Tibial nerve (tissue), 4 donors: Measurements from ENCODE around the gene ABCA10. TPM values are rescaled to one million over a fixed set of nuclear protein-coding genes. Genes with fewer than 3 reads are reported as not detected.
A peak's percentile ranks its signal among the peaks of the same experiment; 100 is the strongest.
"Not testable (repeated sequence)": the region's sequence is repeated elsewhere in the genome, so short reads cannot be mapped to it uniquely, and the experiment has no call there.

ENCODE experiments used
- DNase-seq, 2 donors: peaks; one replicate each; pipeline ENCODE4 v3.0.0-alpha.2; 2019; ENCODE audit warnings: low spot score in 2 of 2
- H3K27ac ChIP-seq, 4 donors: fragments of 200-600 bp; sonication (generic) in 3 of 4; one replicate each; pipeline ENCODE4 v1.5.1; 2017 to 2019; ENCODE audit warnings: mild to moderate bottlenecking in 1 of 4
- H3K27me3 ChIP-seq, 2 donors: fragments of 200-600 bp; sonication (generic) in 1 of 2; one replicate each; pipeline versions ENCODE4 v1.5.1 to v1.6.0; 2017 to 2019
- H3K36me3 ChIP-seq, 3 donors: fragments of 200-600 bp; sonication (generic); one replicate each; pipeline ENCODE4 v1.5.1; 2018 to 2019
- H3K4me1 ChIP-seq, 4 donors: fragments of 200-600 bp; sonication (generic) in 3 of 4; one replicate each; pipeline ENCODE4 v1.5.1; 2017 to 2019
- H3K4me3 ChIP-seq, 4 donors: fragments of 200-600 bp; sonication (generic) in 3 of 4; one replicate each; pipeline ENCODE4 v1.5.1; 2017 to 2019; ENCODE audit warnings: mild to moderate bottlenecking in 1 of 4, moderate library complexity in 1 of 4
- H3K9me3 ChIP-seq, 4 donors: fragments of 200-600 bp; sonication (generic) in 3 of 4; one replicate each; pipeline ENCODE4 v1.5.1; 2017 to 2019
- EP300 ChIP-seq, 2 donors: sonication (generic); formaldehyde crosslinking; IDR thresholded peaks; one replicate each; pipeline ENCODE4 v1.6.1; 2017; ENCODE audit warnings: antibody characterized with exemption in 2 of 2, mild to moderate bottlenecking in 1 of 2
- POLR2A ChIP-seq, 2 donors: fragments of 450-650 bp; IDR thresholded peaks; one replicate each; pipeline ENCODE4 v1.6.1; 2017; ENCODE audit warnings: antibody characterized with exemption in 2 of 2, mild to moderate bottlenecking in 2 of 2, moderate library complexity in 2 of 2
- WGBS, 2 donors: methylation state at CpG; one replicate each; pipeline ENCODE4 v1.1.5; 2018; 5-methylcytosine and 5-hydroxymethylcytosine counted together
- total RNA-seq, 4 donors: library from RNA; depleted of rRNA; stranded (reverse); fragments of >200 nt; gene quantifications; one replicate each; pipeline ENCODE4 v1.1.0, GENCODE V29; 2016
- TF ChIP-seq, protein P1 (sequence below), 5 experiments: fragments of 200-600 bp in 3 of 5; fragments of 450-650 bp in 2 of 5; sonication (generic) in 3 of 5; IDR thresholded peaks; one replicate each; pipeline ENCODE4 v1.5.1; 2016 to 2019; ENCODE audit warnings: antibody characterized with exemption in 5 of 5, mild to moderate bottlenecking in 3 of 5, moderate library complexity in 2 of 5

ABCA10 gene, protein sequence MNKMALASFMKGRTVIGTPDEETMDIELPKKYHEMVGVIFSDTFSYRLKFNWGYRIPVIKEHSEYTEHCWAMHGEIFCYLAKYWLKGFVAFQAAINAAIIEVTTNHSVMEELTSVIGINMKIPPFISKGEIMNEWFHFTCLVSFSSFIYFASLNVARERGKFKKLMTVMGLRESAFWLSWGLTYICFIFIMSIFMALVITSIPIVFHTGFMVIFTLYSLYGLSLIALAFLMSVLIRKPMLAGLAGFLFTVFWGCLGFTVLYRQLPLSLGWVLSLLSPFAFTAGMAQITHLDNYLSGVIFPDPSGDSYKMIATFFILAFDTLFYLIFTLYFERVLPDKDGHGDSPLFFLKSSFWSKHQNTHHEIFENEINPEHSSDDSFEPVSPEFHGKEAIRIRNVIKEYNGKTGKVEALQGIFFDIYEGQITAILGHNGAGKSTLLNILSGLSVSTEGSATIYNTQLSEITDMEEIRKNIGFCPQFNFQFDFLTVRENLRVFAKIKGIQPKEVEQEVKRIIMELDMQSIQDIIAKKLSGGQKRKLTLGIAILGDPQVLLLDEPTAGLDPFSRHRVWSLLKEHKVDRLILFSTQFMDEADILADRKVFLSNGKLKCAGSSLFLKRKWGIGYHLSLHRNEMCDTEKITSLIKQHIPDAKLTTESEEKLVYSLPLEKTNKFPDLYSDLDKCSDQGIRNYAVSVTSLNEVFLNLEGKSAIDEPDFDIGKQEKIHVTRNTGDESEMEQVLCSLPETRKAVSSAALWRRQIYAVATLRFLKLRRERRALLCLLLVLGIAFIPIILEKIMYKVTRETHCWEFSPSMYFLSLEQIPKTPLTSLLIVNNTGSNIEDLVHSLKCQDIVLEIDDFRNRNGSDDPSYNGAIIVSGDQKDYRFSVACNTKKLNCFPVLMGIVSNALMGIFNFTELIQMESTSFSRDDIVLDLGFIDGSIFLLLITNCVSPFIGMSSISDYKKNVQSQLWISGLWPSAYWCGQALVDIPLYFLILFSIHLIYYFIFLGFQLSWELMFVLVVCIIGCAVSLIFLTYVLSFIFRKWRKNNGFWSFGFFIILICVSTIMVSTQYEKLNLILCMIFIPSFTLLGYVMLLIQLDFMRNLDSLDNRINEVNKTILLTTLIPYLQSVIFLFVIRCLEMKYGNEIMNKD (N-terminal part only)
- total RNA-seq: 100 to 1,000 TPM in 2 of 4 donors, 10 to 100 TPM in 2; 61.0 to 110 (median 89.9) TPM

DNA sequence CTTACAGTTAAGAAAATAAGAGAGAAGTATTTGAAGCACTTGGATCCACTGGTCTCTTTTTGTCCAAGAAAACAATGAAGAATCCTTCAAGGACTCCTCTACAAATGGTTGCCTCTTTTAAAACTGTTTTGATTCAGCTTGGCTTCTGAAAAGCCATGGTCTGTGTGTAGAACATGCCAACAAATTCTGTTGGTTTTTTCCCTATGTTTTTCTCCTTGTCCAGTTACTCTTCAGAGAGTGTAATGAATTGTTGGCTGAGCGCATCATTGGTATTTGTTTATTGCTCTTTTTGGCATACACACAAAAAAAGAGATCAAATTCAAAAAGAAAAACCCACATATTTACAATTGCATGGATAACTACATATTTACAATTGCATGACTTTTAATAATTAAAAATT, at the start of gene ABCA10:
Gene ABCA10, minus strand, starts transcription at position 249 of the 400 bp plus-strand sequence. CDS start 3,466 bp downstream, outside the sequence.
- WGBS, 2 donors: 36 to 42% methylated on average over 1 of the region's 1 CpG
- Histone ChIP-seq H3K9me3 (peaks cover 0 to 30% (median 2%) of the 10 kb centered on the region in 4 donors), H3K36me3 (no peaks in the 10 kb centered on the region), H3K4me3 (peak within 1 kb of the TSS; percentile 22 to 41 (median 24)), H3K27ac (peak within 1 kb of the TSS; percentile 24 to 84 (median 66)), H3K4me1 (peaks cover 0 to 25% (median 1%) of the 10 kb centered on the region in 4 donors), H3K27me3 (no peaks in the 10 kb centered on the region)
- TF ChIP-seq, protein P1, sequence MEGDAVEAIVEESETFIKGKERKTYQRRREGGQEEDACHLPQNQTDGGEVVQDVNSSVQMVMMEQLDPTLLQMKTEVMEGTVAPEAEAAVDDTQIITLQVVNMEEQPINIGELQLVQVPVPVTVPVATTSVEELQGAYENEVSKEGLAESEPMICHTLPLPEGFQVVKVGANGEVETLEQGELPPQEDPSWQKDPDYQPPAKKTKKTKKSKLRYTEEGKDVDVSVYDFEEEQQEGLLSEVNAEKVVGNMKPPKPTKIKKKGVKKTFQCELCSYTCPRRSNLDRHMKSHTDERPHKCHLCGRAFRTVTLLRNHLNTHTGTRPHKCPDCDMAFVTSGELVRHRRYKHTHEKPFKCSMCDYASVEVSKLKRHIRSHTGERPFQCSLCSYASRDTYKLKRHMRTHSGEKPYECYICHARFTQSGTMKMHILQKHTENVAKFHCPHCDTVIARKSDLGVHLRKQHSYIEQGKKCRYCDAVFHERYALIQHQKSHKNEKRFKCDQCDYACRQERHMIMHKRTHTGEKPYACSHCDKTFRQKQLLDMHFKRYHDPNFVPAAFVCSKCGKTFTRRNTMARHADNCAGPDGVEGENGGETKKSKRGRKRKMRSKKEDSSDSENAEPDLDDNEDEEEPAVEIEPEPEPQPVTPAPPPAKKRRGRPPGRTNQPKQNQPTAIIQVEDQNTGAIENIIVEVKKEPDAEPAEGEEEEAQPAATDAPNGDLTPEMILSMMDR (IDR thresholded peaks at IDR 0.05): no peak
- no peak for TF ChIP-seq EP300 (IDR thresholded peaks at IDR 0.05)
- TF ChIP-seq POLR2A (IDR thresholded peaks at IDR 0.05): no peak
- DNase-seq: no peak

DNA sequence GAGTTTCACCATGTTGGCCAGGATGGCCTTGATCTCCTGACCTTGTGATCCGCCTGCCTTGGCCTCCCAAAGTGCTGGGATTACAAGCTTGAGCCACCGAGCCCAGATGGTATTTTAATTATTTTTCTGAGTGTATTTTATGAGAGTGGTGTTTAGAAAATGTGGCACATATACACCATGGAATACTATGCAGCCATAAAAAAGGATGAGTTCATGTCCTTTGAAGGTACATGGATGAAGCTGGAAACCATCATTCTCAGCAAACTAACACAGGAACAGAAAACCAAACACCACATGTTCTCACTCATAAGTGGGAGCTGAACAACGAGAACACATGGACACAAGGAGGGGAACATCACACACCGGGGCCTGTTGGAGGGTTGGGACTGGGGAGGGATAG, 47.7 kb upstream of the ABCA10 start:
- 95% methylated on average over 4 of the region's 4 CpGs for WGBS, 2 donors
- not testable (repeated sequence) for H3K4me3 ChIP-seq, H3K4me1 ChIP-seq, H3K27ac ChIP-seq, H3K9me3 ChIP-seq, H3K27me3 ChIP-seq, DNase-seq
- H3K36me3 ChIP-seq: peaks cover 0 to 20% (median 0%) of the 10 kb centered on the region in 3 donors

DNA sequence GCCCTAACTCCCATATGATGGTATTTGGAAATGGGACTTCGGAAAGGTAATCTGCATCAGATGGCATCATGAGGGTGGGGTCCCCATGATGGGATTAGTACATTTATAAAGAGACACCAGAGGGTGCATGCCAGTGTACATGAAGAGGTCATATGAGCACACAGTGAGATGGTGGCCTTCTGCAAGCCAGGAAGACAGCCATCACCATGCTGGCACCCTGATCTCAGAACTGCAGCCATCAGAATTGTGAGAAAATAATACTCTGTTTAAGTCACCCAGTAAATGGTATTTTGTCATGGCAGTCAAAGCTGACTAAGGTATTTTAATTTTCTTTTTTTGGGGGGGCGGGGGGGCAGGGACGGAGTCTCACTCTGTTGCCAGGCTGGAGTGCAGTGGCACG, 47.1 kb upstream of the ABCA10 start:
- no peak for TF ChIP-seq POLR2A (IDR thresholded peaks at IDR 0.05)
- TF ChIP-seq EP300 (IDR thresholded peaks at IDR 0.05): no peak
- TF ChIP-seq, protein P1 (IDR thresholded peaks at IDR 0.05): no peak
- Histone ChIP-seq H3K36me3 (peaks cover 0 to 20% (median 0%) of the 10 kb centered on the region in 3 donors), H3K9me3 (no peaks in the 10 kb centered on the region), H3K27me3 (no peaks in the 10 kb centered on the region), H3K27ac (no peak overlapping the region), H3K4me1 (no peaks in the 10 kb centered on the region), H3K4me3 (no peak overlapping the region)
- WGBS, 2 donors: 89 to 98% methylated on average over 4 of the region's 4 CpGs
- DNase-seq: no peak

DNA sequence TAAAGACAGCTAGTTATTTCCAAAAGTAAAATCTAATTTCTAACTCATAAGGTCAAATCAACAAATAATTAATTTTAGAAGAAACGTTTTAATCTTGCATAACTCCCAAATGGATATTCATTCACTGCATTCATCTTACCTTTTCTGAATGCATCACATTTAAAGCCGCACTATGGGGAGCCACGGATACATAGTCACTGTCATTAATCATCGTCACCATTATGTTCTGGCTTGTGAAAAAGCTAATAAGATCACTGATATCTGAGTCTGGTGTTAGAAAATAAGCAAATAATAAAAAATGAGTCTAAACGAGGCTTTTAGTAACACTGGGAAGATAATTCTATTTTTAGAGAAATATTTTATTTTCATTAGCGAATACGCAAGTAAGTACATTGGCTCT, 42.4 kb upstream of the ABCA10 start:
- H3K27me3 ChIP-seq: no peaks in the 10 kb centered on the region
- WGBS, 2 donors: 80 to 82% methylated on average over 7 of the region's 7 CpGs
- no peaks in the 10 kb centered on the region for H3K4me1 ChIP-seq
- H3K9me3 ChIP-seq: no peaks in the 10 kb centered on the region
- no peak overlapping the region for H3K4me3 ChIP-seq
- TF ChIP-seq EP300 (IDR thresholded peaks at IDR 0.05) (no peak), POLR2A (IDR thresholded peaks at IDR 0.05) (no peak)
- TF ChIP-seq, protein P1 (IDR thresholded peaks at IDR 0.05): no peak
- peaks cover 0 to 2% (median 0%) of the 10 kb centered on the region in 3 donors for H3K36me3 ChIP-seq
- no peak overlapping the region for H3K27ac ChIP-seq
- no peak for DNase-seq
